HEK293 (cell line): ENCODE results near the gene DBN1.

Source experiments
- CTCF ChIA-PET: fragments of 350-600 bp; formaldehyde crosslinking; extraction: SDS; loops from one replicate; lab custom pipeline; 2021; ENCODE audit warnings: antibody characterized with exemption; lab: Yijun Ruan, JAX
- POLR2A ChIA-PET: fragments of 300-600 bp; formaldehyde crosslinking; extraction: SDS; loops from one replicate; lab custom pipeline; 2020; ENCODE audit warnings: antibody characterized with exemption, inconsistent platforms; lab: Yijun Ruan, JAX
- H3K27ac ChIP-seq: fragments of 200-500 bp; sonication (Bioruptor generic); 2 replicates; pipeline ENCODE4 v1.5.1; 2014; ENCODE audit warnings: low read depth, low read length, control low read depth, inconsistent platforms; ENCODE audit errors: extremely low read depth
- H3K36me3 ChIP-seq, 2 experiments: fragments of 200-500 bp in 1 of 2; sonication (Bioruptor generic) in 1 of 2; 1 replicate in 1 of 2; 2 replicates in 1 of 2; pipeline ENCODE4 v1.5.1; 2014 to 2017; ENCODE audit warnings: inconsistent platforms in 2 of 2, low read length in 2 of 2; ENCODE audit not compliant: control insufficient read depth in 2 of 2, insufficient read depth in 1 of 2
- H3K4me1 ChIP-seq: fragments of 200-500 bp; sonication (Bioruptor generic); 2 replicates; pipeline ENCODE4 v1.5.1; 2014; ENCODE audit warnings: mild to moderate bottlenecking, low read length, inconsistent platforms; ENCODE audit not compliant: control insufficient read depth, insufficient read depth
- H3K4me3 ChIP-seq: 2 replicates; pipeline ENCODE4 v1.5.1; 2011; ENCODE audit warnings: low read depth, mild to moderate bottlenecking, control low read depth, low read length, moderate library complexity
- H3K9me3 ChIP-seq: fragments of 200-500 bp; sonication (Bioruptor generic); 2 replicates; pipeline ENCODE4 v1.5.1; 2014; ENCODE audit warnings: low read depth, low read length, inconsistent platforms; ENCODE audit not compliant: control insufficient read depth, insufficient read depth
- EGR2 ChIP-seq: fragments of 450-650 bp; formaldehyde crosslinking; IDR thresholded peaks from 2 replicates; pipeline ENCODE4 v1.5.1; 2016; ENCODE audit warnings: low read depth, missing biosample characterization, missing genetic modification characterization
- GFI1B ChIP-seq: fragments of 450-650 bp; formaldehyde crosslinking; IDR thresholded peaks from 2 replicates; pipeline ENCODE4 v1.5.1; 2016; ENCODE audit warnings: missing biosample characterization, missing genetic modification characterization
- GLIS2 ChIP-seq: fragments of 450-650 bp; formaldehyde crosslinking; IDR thresholded peaks from 2 replicates; pipeline ENCODE4 v1.5.1; 2016; ENCODE audit warnings: missing biosample characterization, missing genetic modification characterization
- KLF1 ChIP-seq: fragments of 450-650 bp; formaldehyde crosslinking; IDR thresholded peaks from 2 replicates; pipeline ENCODE4 v1.5.1; 2016; ENCODE audit warnings: missing biosample characterization, missing genetic modification characterization
- KLF17 ChIP-seq: fragments of 450-650 bp; formaldehyde crosslinking; IDR thresholded peaks from 2 replicates; pipeline ENCODE4 v1.5.1; 2016; ENCODE audit warnings: missing biosample characterization, missing genetic modification characterization
- KLF9 ChIP-seq: fragments of 450-650 bp; formaldehyde crosslinking; IDR thresholded peaks from 2 replicates; pipeline ENCODE4 v1.5.1; 2016; ENCODE audit warnings: missing biosample characterization, missing genetic modification characterization, low read depth
- PATZ1 ChIP-seq: fragments of 450-650 bp; formaldehyde crosslinking; IDR thresholded peaks from 2 replicates; pipeline ENCODE4 v1.5.1; 2016; ENCODE audit warnings: missing biosample characterization, missing genetic modification characterization
- SP3 ChIP-seq: fragments of 450-650 bp; formaldehyde crosslinking; IDR thresholded peaks from 2 replicates; pipeline ENCODE4 v1.5.1; 2016; ENCODE audit warnings: missing biosample characterization, missing genetic modification characterization
- ZFHX2 ChIP-seq: fragments of 450-650 bp; formaldehyde crosslinking; conservative IDR thresholded peaks from 2 replicates; pipeline ENCODE4 v1.5.1; 2016; ENCODE audit warnings: missing biosample characterization, missing genetic modification characterization
- ZNF184 ChIP-seq: fragments of 450-650 bp; IDR thresholded peaks from 2 replicates; pipeline ENCODE4 v1.5.1; 2018; ENCODE audit warnings: missing biosample characterization, mild to moderate bottlenecking, missing genetic modification characterization
- ZNF223 ChIP-seq: fragments of 450-650 bp; formaldehyde crosslinking; IDR thresholded peaks from 2 replicates; pipeline ENCODE4 v1.5.1; 2016; ENCODE audit warnings: missing biosample characterization, missing genetic modification characterization
- ZNF311 ChIP-seq: fragments of 450-650 bp; formaldehyde crosslinking; IDR thresholded peaks from 2 replicates; pipeline ENCODE4 v1.5.1; 2017; ENCODE audit warnings: missing biosample characterization, missing genetic modification characterization, borderline replicate concordance
- ZNF76 ChIP-seq: fragments of 450-650 bp; formaldehyde crosslinking; IDR thresholded peaks from 2 replicates; pipeline ENCODE4; 2016; ENCODE audit warnings: low read depth, missing biosample characterization, missing genetic modification characterization, borderline replicate concordance
- TF ChIP-seq, protein P1 (sequence below): fragments of 450-650 bp; formaldehyde crosslinking; IDR thresholded peaks from 2 replicates; pipeline ENCODE4 v1.5.1; 2016; ENCODE audit warnings: missing biosample characterization, missing genetic modification characterization
- TF ChIP-seq, protein P2 (sequence below): fragments of 450-650 bp; formaldehyde crosslinking; IDR thresholded peaks from 2 replicates; pipeline ENCODE4 v1.5.1; 2016; ENCODE audit warnings: missing biosample characterization, missing genetic modification characterization
- TF ChIP-seq, protein P3 (sequence below): fragments of 450-650 bp; formaldehyde crosslinking; IDR thresholded peaks from 2 replicates; pipeline ENCODE4 v1.5.1; 2016; ENCODE audit warnings: missing biosample characterization, missing genetic modification characterization

DBN1 gene

GRCh38 chr5:177490992-177491391 lies 17.6 kb upstream of the DBN1 start:
- peak; percentile 91 for TF ChIP-seq EGR2 (tag by site-specific recombination)
- no peak for TF ChIP-seq ZNF184 (tag by site-specific recombination)
- TF ChIP-seq ZNF311 (tag by site-specific recombination), result no peak
- TF ChIP-seq ZNF76 (tag by site-specific recombination), result no peak
- peak; percentile 47; the same call in 1 of the 2 replicates for TF ChIP-seq PATZ1 (tag by site-specific recombination)
- no peak for TF ChIP-seq KLF9 (tag by site-specific recombination)
- TF ChIP-seq, protein P1, sequence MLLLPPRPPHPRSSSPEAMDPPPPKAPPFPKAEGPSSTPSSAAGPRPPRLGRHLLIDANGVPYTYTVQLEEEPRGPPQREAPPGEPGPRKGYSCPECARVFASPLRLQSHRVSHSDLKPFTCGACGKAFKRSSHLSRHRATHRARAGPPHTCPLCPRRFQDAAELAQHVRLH (tag by site-specific recombination), result no peak
- no peak for TF ChIP-seq ZNF223 (tag by site-specific recombination)
- TF ChIP-seq KLF17 (tag by site-specific recombination), result peak; percentile 91; the same call in 1 of the 2 replicates
- TF ChIP-seq ZFHX2 (tag by site-specific recombination), result peak; percentile 58
- TF ChIP-seq GLIS2 (tag by site-specific recombination), result peak; percentile 57; the same call in 1 of the 2 replicates
- TF ChIP-seq KLF1 (tag by site-specific recombination), result peak; percentile 99
- TF ChIP-seq GFI1B (tag by site-specific recombination), result no peak
- no peak for TF ChIP-seq SP3
- TF ChIP-seq, protein P2, sequence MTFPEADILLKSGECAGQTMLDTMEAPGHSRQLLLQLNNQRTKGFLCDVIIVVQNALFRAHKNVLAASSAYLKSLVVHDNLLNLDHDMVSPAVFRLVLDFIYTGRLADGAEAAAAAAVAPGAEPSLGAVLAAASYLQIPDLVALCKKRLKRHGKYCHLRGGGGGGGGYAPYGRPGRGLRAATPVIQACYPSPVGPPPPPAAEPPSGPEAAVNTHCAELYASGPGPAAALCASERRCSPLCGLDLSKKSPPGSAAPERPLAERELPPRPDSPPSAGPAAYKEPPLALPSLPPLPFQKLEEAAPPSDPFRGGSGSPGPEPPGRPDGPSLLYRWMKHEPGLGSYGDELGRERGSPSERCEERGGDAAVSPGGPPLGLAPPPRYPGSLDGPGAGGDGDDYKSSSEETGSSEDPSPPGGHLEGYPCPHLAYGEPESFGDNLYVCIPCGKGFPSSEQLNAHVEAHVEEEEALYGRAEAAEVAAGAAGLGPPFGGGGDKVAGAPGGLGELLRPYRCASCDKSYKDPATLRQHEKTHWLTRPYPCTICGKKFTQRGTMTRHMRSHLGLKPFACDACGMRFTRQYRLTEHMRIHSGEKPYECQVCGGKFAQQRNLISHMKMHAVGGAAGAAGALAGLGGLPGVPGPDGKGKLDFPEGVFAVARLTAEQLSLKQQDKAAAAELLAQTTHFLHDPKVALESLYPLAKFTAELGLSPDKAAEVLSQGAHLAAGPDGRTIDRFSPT (tag by site-specific recombination), result 0 out of 2 replicates have a peak, but pooled peaks have one; percentile 19
- TF ChIP-seq, protein P3, sequence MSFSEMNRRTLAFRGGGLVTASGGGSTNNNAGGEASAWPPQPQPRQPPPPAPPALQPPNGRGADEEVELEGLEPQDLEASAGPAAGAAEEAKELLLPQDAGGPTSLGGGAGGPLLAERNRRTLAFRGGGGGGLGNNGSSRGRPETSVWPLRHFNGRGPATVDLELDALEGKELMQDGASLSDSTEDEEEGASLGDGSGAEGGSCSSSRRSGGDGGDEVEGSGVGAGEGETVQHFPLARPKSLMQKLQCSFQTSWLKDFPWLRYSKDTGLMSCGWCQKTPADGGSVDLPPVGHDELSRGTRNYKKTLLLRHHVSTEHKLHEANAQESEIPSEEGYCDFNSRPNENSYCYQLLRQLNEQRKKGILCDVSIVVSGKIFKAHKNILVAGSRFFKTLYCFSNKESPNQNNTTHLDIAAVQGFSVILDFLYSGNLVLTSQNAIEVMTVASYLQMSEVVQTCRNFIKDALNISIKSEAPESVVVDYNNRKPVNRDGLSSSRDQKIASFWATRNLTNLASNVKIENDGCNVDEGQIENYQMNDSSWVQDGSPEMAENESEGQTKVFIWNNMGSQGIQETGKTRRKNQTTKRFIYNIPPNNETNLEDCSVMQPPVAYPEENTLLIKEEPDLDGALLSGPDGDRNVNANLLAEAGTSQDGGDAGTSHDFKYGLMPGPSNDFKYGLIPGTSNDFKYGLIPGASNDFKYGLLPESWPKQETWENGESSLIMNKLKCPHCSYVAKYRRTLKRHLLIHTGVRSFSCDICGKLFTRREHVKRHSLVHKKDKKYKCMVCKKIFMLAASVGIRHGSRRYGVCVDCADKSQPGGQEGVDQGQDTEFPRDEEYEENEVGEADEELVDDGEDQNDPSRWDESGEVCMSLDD (tag by site-specific recombination), result no peak
- Histone ChIP-seq H3K9me3 (no peaks in the 10 kb centered on the region), H3K36me3 (peaks cover 10 to 76% of the 10 kb centered on the region in 2 experiments; a peak in 2 of 3 replicates), H3K4me3 (no peak overlapping the region), H3K4me1 (peaks cover 15% of the 10 kb centered on the region), H3K27ac (no peak overlapping the region)
- CTCF ChIA-PET, result interaction anchor here (0.6 to 1.4 kb wide), 3 partner anchors 12 to 312 kb away, joined by 3 to 4 read pairs (median 4); no protein-coding TSS in a partner anchor
- POLR2A ChIA-PET, result no interaction called here
